Common myeloid progenitor, CD34-positive (primary cell): Measurements from ENCODE around the gene DAPK1.

Source experiments
- CTCF ChIA-PET: fragments of 350-600 bp; sonication (Branson Sonifier 250); formaldehyde crosslinking; loops from one replicate; lab custom pipeline; 2021; ENCODE audit warnings: antibody characterized with exemption; lab: Charles Lee
- POLR2A ChIA-PET: fragments of 350-600 bp; sonication (Branson Sonifier 250); formaldehyde crosslinking; loops from one replicate; lab custom pipeline; 2021; ENCODE audit warnings: antibody characterized with exemption; lab: Charles Lee
- DNase-seq, 3 donors: peaks; one replicate each; pipeline versions ENCODE4 v3.0.0 to v3.0.0-alpha.2; 2013
- H3K27ac ChIP-seq, 2 experiments: 1 replicate in 1 of 2; 2 replicates in 1 of 2; pipeline ENCODE4 v1.7.0; 2013; ENCODE audit warnings: inconsistent platforms in 2 of 2, low read length in 2 of 2, mild to moderate bottlenecking in 2 of 2, low read depth in 1 of 2, moderate library complexity in 1 of 2; ENCODE audit not compliant: severe bottlenecking in 2 of 2, insufficient read depth in 1 of 2, poor library complexity in 1 of 2
- H3K27me3 ChIP-seq, 5 experiments: replicated peaks in 2 of 5; 1 replicate in 3 of 5; 2 replicates in 2 of 5; pipeline versions ENCODE4 v1.6.1 to v1.7.0; 2013; ENCODE audit warnings: low read length in 4 of 5, mild to moderate bottlenecking in 2 of 5, moderate library complexity in 2 of 5, inconsistent platforms in 1 of 5; ENCODE audit not compliant: insufficient read depth in 5 of 5, control insufficient read depth in 4 of 5
- H3K36me3 ChIP-seq, 4 experiments: 1 replicate in 2 of 4; 2 replicates in 2 of 4; pipeline versions ENCODE4 v1.6.1 to v1.7.0; 2013; ENCODE audit warnings: low read length in 3 of 4, control low read depth in 1 of 4, mild to moderate bottlenecking in 1 of 4; ENCODE audit not compliant: control insufficient read depth in 4 of 4, insufficient read depth in 4 of 4
- H3K4me1 ChIP-seq, 4 experiments: 1 replicate in 3 of 4; 2 replicates in 1 of 4; pipeline versions ENCODE4 v1.6.1 to v1.7.1; 2013; ENCODE audit warnings: low read length in 3 of 4, mild to moderate bottlenecking in 3 of 4, control low read depth in 1 of 4, inconsistent platforms in 1 of 4, moderate library complexity in 1 of 4; ENCODE audit not compliant: control insufficient read depth in 4 of 4, insufficient read depth in 4 of 4; ENCODE audit errors: control extremely low read depth in 1 of 4
- H3K4me3 ChIP-seq, 7 experiments: 1 replicate in 4 of 7; 2 replicates in 3 of 7; pipeline versions ENCODE4 v1.5.1 to v1.7.0; 2013; ENCODE audit warnings: mild to moderate bottlenecking in 7 of 7, low read length in 6 of 7, moderate library complexity in 6 of 7, inconsistent platforms in 2 of 7, low read depth in 2 of 7, control low read depth in 1 of 7; ENCODE audit not compliant: insufficient read depth in 4 of 7, control insufficient read depth in 1 of 7; ENCODE audit errors: extremely low read depth in 1 of 7
- H3K9me3 ChIP-seq, 5 experiments: 1 replicate in 4 of 5; 2 replicates in 1 of 5; pipeline versions ENCODE4 v1.6.1 to v1.7.1; 2013; ENCODE audit warnings: low read length in 4 of 5, mild to moderate bottlenecking in 2 of 5, inconsistent platforms in 1 of 5, low read depth in 1 of 5, moderate library complexity in 1 of 5; ENCODE audit not compliant: control insufficient read depth in 4 of 5, insufficient read depth in 2 of 5; ENCODE audit errors: control extremely low read depth in 1 of 5
- WGBS: methylation state at CpG from one replicate; pipeline ENCODE4 v1.1.5; 2013; ENCODE audit not compliant: insufficient coverage; 5-methylcytosine and 5-hydroxymethylcytosine counted together

The DAPK1 gene

DNA sequence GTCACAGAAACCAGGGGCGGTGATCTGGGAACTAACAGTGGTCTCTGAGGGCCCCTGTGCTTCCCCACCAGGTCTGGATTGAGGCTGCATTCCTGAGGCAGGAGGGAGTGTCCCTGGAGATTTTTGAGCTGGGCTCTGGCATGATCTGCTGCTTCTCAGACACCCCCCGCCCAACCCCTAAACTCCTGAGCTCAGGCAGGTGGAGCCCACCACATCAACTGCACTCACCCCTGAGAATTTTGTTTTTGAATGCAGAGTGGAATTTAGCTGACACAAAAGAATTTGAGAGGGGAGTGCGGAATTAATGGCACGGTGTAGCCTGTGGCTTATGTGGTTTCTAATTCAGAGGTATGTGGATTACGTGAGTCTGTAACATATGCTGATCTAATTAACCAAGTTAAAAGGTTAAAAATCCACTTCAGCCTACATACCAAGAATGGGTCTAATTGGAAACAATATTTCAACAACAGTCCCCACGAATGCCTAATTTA is 204.3 kb downstream of the DAPK1 start:
- Histone ChIP-seq H3K27ac (peak overlapping the region in 1 of 2 experiments; percentile 35), H3K9me3 (no peaks in the 10 kb centered on the region), H3K27me3 (no peaks in the 10 kb centered on the region), H3K4me1 (no peaks in the 10 kb centered on the region), H3K36me3 (peaks cover 21 to 90% (median 70%) of the 10 kb centered on the region in 4 experiments), H3K4me3 (no peak overlapping the region)
- DNase-seq, result no peak
- 100% methylated on average over 1 of the region's 6 CpGs for WGBS
- ChIA-PET POLR2A (no interaction called here), CTCF (no interaction called here)

- 97% methylated on average over 9 of the region's 9 CpGs for WGBS
Measured at GRCh38 chr9:87702921-87703320, 205.3 kb downstream of the DAPK1 start.

GRCh38 chr9:87703636-87704276 is 206.1 kb downstream of the DAPK1 start:
- Histone ChIP-seq H3K4me1 (peaks cover 0 to 4% (median 2%) of the 10 kb centered on the region in 4 experiments), H3K4me3 (no peak overlapping the region), H3K9me3 (no peaks in the 10 kb centered on the region), H3K27me3 (no peaks in the 10 kb centered on the region), H3K27ac (no peak overlapping the region), H3K36me3 (peaks cover 16 to 88% (median 68%) of the 10 kb centered on the region in 4 experiments)
- no peak for DNase-seq
- CTCF ChIA-PET, result no interaction called here
- POLR2A ChIA-PET, result interaction anchor here (0.7 kb wide), 1 partner anchor 858 kb away, joined by 3 read pairs; no protein-coding TSS in a partner anchor
- 97% methylated on average over 7 of the region's 7 CpGs for WGBS

More at GRCh38 chr9:87702921-87703320, 205.3 kb downstream of the DAPK1 start:
- no peaks in the 10 kb centered on the region for H3K9me3 ChIP-seq
- no peak overlapping the region for H3K27ac ChIP-seq
- ChIA-PET POLR2A (no interaction called here), CTCF (no interaction called here)
- peaks cover 21 to 90% (median 70%) of the 10 kb centered on the region in 4 experiments for H3K36me3 ChIP-seq
- no peaks in the 10 kb centered on the region for H3K27me3 ChIP-seq
- H3K4me3 ChIP-seq, result no peak overlapping the region
- H3K4me1 ChIP-seq, result peaks cover 0 to 3% (median 1%) of the 10 kb centered on the region in 4 experiments
- no peak for DNase-seq

DNA sequence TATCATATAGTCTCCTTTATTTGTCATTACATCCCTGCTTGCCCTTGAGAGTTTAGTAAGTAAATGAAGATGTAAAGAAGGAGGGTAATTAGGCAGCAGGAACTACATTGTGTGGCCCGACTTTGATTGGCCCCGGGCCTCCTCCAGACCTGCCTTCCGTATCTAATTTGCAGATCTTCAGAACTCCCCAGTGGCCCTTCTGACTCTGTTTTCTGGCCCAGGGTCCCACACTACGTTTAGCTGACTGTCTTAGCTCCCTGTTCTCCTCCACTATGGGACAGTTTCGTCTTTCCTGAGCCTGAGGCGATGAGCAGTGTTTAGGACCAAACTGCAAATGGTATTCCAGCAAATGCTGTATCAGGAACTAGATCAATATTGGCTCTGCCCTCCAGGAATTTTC is 206.7 kb downstream of the DAPK1 start:
- 90% methylated on average over 6 of the region's 6 CpGs for WGBS
- no peak overlapping the region for H3K4me3 ChIP-seq
- ChIA-PET POLR2A (interaction anchor here (0.7 kb wide), 1 partner anchor 858 kb away, joined by 3 read pairs; no protein-coding TSS in a partner anchor), CTCF (no interaction called here)
- peaks cover 0 to 4% (median 2%) of the 10 kb centered on the region in 4 experiments for H3K4me1 ChIP-seq
- H3K36me3 ChIP-seq, result peaks cover 16 to 86% (median 72%) of the 10 kb centered on the region in 4 experiments
- no peak overlapping the region for H3K27ac ChIP-seq
- DNase-seq, result no peak
- no peaks in the 10 kb centered on the region for H3K27me3 ChIP-seq
- no peaks in the 10 kb centered on the region for H3K9me3 ChIP-seq

DNA sequence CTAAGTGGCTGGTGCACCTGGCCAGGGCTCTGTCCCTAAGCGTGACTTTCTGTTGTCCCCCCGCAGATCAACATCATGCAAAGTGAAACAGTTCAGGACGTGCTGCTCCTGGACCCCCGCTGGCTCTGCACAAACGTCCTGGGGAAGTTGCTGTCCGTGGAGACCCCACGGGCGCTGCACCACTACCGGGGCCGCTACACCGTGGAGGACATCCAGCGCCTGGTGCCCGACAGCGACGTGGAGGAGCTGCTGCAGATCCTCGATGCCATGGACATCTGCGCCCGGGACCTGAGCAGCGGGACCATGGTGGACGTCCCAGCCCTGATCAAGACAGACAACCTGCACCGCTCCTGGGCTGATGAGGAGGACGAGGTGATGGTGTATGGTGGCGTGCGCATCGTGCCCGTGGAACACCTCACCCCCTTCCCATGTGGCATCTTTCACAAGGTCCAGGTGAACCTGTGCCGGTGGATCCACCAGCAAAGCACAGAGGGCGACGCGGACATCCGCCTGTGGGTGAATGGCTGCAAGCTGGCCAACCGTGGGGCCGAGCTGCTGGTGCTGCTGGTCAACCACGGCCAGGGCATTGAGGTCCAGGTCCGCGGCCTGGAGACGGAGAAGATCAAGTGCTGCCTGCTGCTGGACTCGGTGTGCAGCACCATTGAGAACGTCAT is 208.5 kb downstream of the DAPK1 start:
- WGBS, result 97% methylated on average over 38 of the region's 39 CpGs
- POLR2A ChIA-PET, result no interaction called here
- peaks cover 18 to 73% (median 68%) of the 10 kb centered on the region in 4 experiments for H3K36me3 ChIP-seq
- peaks cover 0 to 4% (median 2%) of the 10 kb centered on the region in 4 experiments for H3K4me1 ChIP-seq
- CTCF ChIA-PET, result interaction anchor here (1.3 kb wide), 1 partner anchor 8 kb away, joined by 4 read pairs; no protein-coding TSS in a partner anchor
- no peak overlapping the region for H3K4me3 ChIP-seq
- H3K27me3 ChIP-seq, result no peaks in the 10 kb centered on the region
- H3K27ac ChIP-seq, result no peak overlapping the region
- no peaks in the 10 kb centered on the region for H3K9me3 ChIP-seq
- DNase-seq, result no peak

- DNase-seq, result no peak
- Histone ChIP-seq H3K36me3 (peaks cover 13 to 62% (median 53%) of the 10 kb centered on the region in 4 experiments), H3K4me3 (no peak overlapping the region), H3K4me1 (peaks cover 0 to 6% (median 2%) of the 10 kb centered on the region in 4 experiments), H3K9me3 (no peaks in the 10 kb centered on the region), H3K27me3 (no peaks in the 10 kb centered on the region), H3K27ac (no peak overlapping the region)
- ChIA-PET CTCF (no interaction called here), POLR2A (no interaction called here)
- 100% methylated on average over 2 of the region's 6 CpGs for WGBS
Measured at GRCh38 chr9:87707805-87708506, 210.3 kb downstream of the DAPK1 start.
